Vagina (tissue), 2 donors: ENCODE measurements around the gene NINJ2. TPM values are rescaled to one million over a fixed set of nuclear protein-coding genes. Genes with fewer than 3 reads are reported as not detected.
A peak's percentile ranks its signal among the peaks of the same experiment; 100 is the strongest.

Experiments used
- DNase-seq, 2 donors: peaks; one replicate each; pipeline ENCODE4 v3.0.0-alpha.2; 2017; ENCODE audit errors: extremely low spot score in 2 of 2
- H3K27ac ChIP-seq: fragments of 200-600 bp; sonication (generic); one replicate; pipeline ENCODE4 v1.5.1; 2019
- H3K27me3 ChIP-seq: fragments of 200-600 bp; sonication (generic); one replicate; pipeline ENCODE4 v1.5.1; 2019
- H3K36me3 ChIP-seq, 2 donors: fragments of 200-600 bp; sonication (generic); one replicate each; pipeline ENCODE4 v1.5.1; 2017 to 2019
- H3K4me1 ChIP-seq: fragments of 200-600 bp; sonication (generic); one replicate; pipeline ENCODE4 v1.5.1; 2019
- H3K4me3 ChIP-seq, 2 donors: fragments of 200-600 bp; sonication (generic); 1 replicate in 1 of 2; 2 replicates in 1 of 2; pipeline ENCODE4 v1.5.1; 2016 to 2019
- H3K9me3 ChIP-seq: fragments of 200-600 bp; sonication (generic); one replicate; pipeline ENCODE4 v1.5.1; 2019
- CTCF ChIP-seq, 3 experiments: fragments of 450-650 bp in 2 of 3; fragments of 200-600 bp in 1 of 3; sonication (generic) in 1 of 3; IDR thresholded peaks; one replicate each; pipeline ENCODE4 v1.5.1; 2017 to 2019; ENCODE audit warnings: antibody characterized with exemption in 3 of 3, mild to moderate bottlenecking in 2 of 3, moderate library complexity in 2 of 3
- POLR2A ChIP-seq, 2 donors: fragments of 450-650 bp; IDR thresholded peaks; one replicate each; pipeline ENCODE4 v1.6.1; 2017; ENCODE audit warnings: antibody characterized with exemption in 2 of 2, mild to moderate bottlenecking in 2 of 2, moderate library complexity in 2 of 2
- POLR2AphosphoS5 ChIP-seq, 2 donors: sonication (generic); formaldehyde crosslinking; IDR thresholded peaks; one replicate each; pipeline ENCODE4 v1.9.0; 2017; ENCODE audit warnings: antibody characterized with exemption in 2 of 2, mild to moderate bottlenecking in 2 of 2, low read depth in 1 of 2; ENCODE audit not compliant: insufficient read depth in 1 of 2
- intact Hi-C: fragments of 100-400 bp; cut with DNase I; formaldehyde crosslinking; loops from one replicate; pipeline ENCODE4 v1.15.1; 2023
- total RNA-seq: library from RNA; depleted of rRNA; stranded (reverse); fragments of >200 nt; gene quantifications from one replicate; pipeline ENCODE4 v1.2.3, GENCODE V29; 2016

The NINJ2 gene
- total RNA-seq, 1 donor from 2014 or later, result 23.8 TPM

GRCh38 chr12:563787-564298 lies 99.4 kb downstream of the NINJ2 start:
- Histone ChIP-seq H3K36me3 (no peaks in the 10 kb centered on the region), H3K27ac (no peak overlapping the region), H3K27me3 (no peaks in the 10 kb centered on the region), H3K4me1 (no peaks in the 10 kb centered on the region), H3K4me3 (no peak overlapping the region), H3K9me3 (no peaks in the 10 kb centered on the region)
- intact Hi-C loops, result no loop called here
- TF ChIP-seq POLR2AphosphoS5 (IDR thresholded peaks at IDR 0.05; ENCODE audit: insufficient read depth in 1 of 2, low read depth in 1 of 2) (no peak), POLR2A (IDR thresholded peaks at IDR 0.05) (no peak), CTCF (IDR thresholded peaks at IDR 0.05) (no peak)
- DNase-seq, result no peak

GRCh38 chr12:563250-563781 lies 99.9 kb downstream of the NINJ2 start:
- H3K4me3 ChIP-seq, result no peak overlapping the region
- H3K9me3 ChIP-seq, result no peaks in the 10 kb centered on the region
- TF ChIP-seq POLR2A (IDR thresholded peaks at IDR 0.05), result no peak
- TF ChIP-seq CTCF (IDR thresholded peaks at IDR 0.05), result no peak
- TF ChIP-seq POLR2AphosphoS5 (IDR thresholded peaks at IDR 0.05; ENCODE audit: insufficient read depth in 1 of 2, low read depth in 1 of 2), result no peak
- no peaks in the 10 kb centered on the region for H3K4me1 ChIP-seq
- H3K36me3 ChIP-seq, result no peaks in the 10 kb centered on the region
- no peak for DNase-seq
- intact Hi-C loops, result no loop called here
- no peaks in the 10 kb centered on the region for H3K27me3 ChIP-seq
- no peak overlapping the region for H3K27ac ChIP-seq

GRCh38 chr12:562634-563033 lies 100.6 kb downstream of the NINJ2 start:
- intact Hi-C loops, result no loop called here
- DNase-seq, result no peak
- no peak overlapping the region for H3K4me3 ChIP-seq
- no peaks in the 10 kb centered on the region for H3K4me1 ChIP-seq
- no peaks in the 10 kb centered on the region for H3K36me3 ChIP-seq
- no peak overlapping the region for H3K27ac ChIP-seq
- TF ChIP-seq POLR2A (IDR thresholded peaks at IDR 0.05), result no peak
- no peaks in the 10 kb centered on the region for H3K9me3 ChIP-seq
- H3K27me3 ChIP-seq, result no peaks in the 10 kb centered on the region

GRCh38 chr12:561908-562593 lies 101.2 kb downstream of the NINJ2 start:
- no peaks in the 10 kb centered on the region for H3K27me3 ChIP-seq
- H3K36me3 ChIP-seq, result no peaks in the 10 kb centered on the region
- no peaks in the 10 kb centered on the region for H3K9me3 ChIP-seq
- TF ChIP-seq POLR2AphosphoS5 (IDR thresholded peaks at IDR 0.05; ENCODE audit: insufficient read depth in 1 of 2, low read depth in 1 of 2) (peak in 1 of 2 donors; percentile 53), POLR2A (IDR thresholded peaks at IDR 0.05) (no peak)
- H3K4me1 ChIP-seq, result no peaks in the 10 kb centered on the region
- no peak for DNase-seq
- H3K4me3 ChIP-seq, result no peak overlapping the region
- intact Hi-C loops, result no loop called here
- no peak overlapping the region for H3K27ac ChIP-seq

GRCh38 chr12:561391-561705 lies 101.9 kb downstream of the NINJ2 start:
- DNase-seq, result no peak
- H3K36me3 ChIP-seq, result no peaks in the 10 kb centered on the region
- no peak for TF ChIP-seq POLR2AphosphoS5 (IDR thresholded peaks at IDR 0.05; ENCODE audit: insufficient read depth in 1 of 2, low read depth in 1 of 2)
- no peak overlapping the region for H3K4me3 ChIP-seq
- no peaks in the 10 kb centered on the region for H3K27me3 ChIP-seq
- H3K27ac ChIP-seq, result no peak overlapping the region
- no peaks in the 10 kb centered on the region for H3K4me1 ChIP-seq
- H3K9me3 ChIP-seq, result no peaks in the 10 kb centered on the region
- intact Hi-C loops, result no loop called here

GRCh38 chr12:560691-561390 lies 102.4 kb downstream of the NINJ2 start:
- TF ChIP-seq POLR2AphosphoS5 (IDR thresholded peaks at IDR 0.05; ENCODE audit: insufficient read depth in 1 of 2, low read depth in 1 of 2) (no peak), POLR2A (IDR thresholded peaks at IDR 0.05) (no peak), CTCF (IDR thresholded peaks at IDR 0.05) (no peak)
- no peak overlapping the region for H3K27ac ChIP-seq
- H3K9me3 ChIP-seq, result no peaks in the 10 kb centered on the region
- no peak overlapping the region for H3K4me3 ChIP-seq
- no peak for DNase-seq
- H3K4me1 ChIP-seq, result no peaks in the 10 kb centered on the region
- intact Hi-C loops, result no loop called here
- no peaks in the 10 kb centered on the region for H3K36me3 ChIP-seq
- no peaks in the 10 kb centered on the region for H3K27me3 ChIP-seq
